Thyroid gland (tissue), 4 donors: ENCODE measurements around the gene EIF4B.

Source experiments
- CTCF ChIP-seq, 6 experiments: fragments of 200-600 bp in 3 of 6; fragments of 450-650 bp in 3 of 6; sonication (generic) in 3 of 6; IDR thresholded peaks; one replicate each; pipeline ENCODE4 v1.5.1; 2016 to 2019; ENCODE audit warnings: antibody characterized with exemption in 6 of 6, mild to moderate bottlenecking in 2 of 6, inconsistent platforms in 1 of 6, moderate library complexity in 1 of 6
- POLR2A ChIP-seq, 2 donors: fragments of 450-650 bp; IDR thresholded peaks; one replicate each; pipeline ENCODE4 v1.6.1; 2017; ENCODE audit warnings: antibody characterized with exemption in 2 of 2, mild to moderate bottlenecking in 2 of 2, moderate library complexity in 1 of 2

- TF ChIP-seq CTCF (IDR thresholded peaks at IDR 0.05), result no peak
- no peak for TF ChIP-seq POLR2A (IDR thresholded peaks at IDR 0.05)
These were observed 72.4 kb downstream of the EIF4B start for GRCh38 chr12:53078425-53079225.
